ENCODE data around the gene DPEP2NB.

The DPEP2NB gene, protein sequence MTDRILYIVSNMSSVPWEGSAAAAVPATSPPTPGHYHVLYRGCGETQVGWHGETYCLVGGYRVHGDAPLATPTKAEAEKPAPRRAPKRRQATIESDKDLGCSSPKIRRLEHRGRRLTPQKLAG

DNA sequence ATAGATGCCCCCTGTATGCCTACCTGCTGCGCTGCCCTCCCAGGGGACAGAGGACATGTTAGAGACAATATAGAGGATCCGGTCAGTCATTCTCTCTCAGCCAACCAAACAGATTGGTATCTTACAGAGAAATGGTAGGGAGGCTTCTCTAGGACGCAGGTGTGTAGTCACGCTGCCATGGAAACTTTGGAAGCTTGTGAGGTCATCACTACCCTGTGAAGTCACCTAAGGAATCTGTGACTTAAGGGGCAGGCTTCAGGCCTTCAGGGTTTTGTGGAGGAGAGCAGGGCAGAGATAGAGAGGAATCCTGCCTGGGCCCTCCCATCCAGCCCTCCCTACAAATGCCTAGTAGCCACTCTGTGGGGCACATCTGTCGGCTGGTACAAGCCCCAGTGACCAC, at the start of gene DPEP2NB:
TSS of gene DPEP2NB (minus strand) at position 231 of the 400 bp plus-strand sequence. CDS start at position 90, 141 bp downstream.
- ATAC-seq: no peak

DNA sequence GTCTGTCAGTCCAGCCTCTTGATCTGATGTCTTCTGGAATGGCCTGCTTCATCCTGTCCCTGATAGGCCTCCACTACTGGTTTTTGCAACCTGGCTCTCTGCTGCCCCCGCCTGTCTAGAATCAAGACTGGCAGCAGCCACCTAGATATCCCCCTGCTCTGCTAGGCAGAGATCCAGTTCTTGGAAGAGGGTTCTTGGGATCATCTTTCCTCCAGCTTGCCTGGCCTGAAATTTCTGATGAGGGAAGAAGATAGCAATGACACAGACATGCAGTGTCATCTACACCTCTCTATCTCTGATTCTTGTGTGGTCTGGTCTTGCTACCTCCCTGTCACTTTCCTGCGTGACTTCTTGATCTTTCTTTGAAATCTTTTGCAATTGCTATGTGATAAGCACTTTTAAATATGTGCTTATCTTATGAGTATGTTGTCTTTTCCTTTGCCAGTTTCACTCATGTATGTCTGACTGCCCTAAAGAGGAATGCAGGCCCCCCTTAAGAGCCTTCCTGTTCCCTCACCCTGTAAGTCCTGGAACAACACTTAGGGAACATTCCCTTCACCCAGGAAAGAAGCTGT, 49.2 kb upstream of the DPEP2NB start:
- DNase-seq (peak; percentile 65 to 76), ATAC-seq (peak; percentile 56)
- H3K9me3 Mint-ChIP-seq: no peaks in the 10 kb centered on the region
- H3K4me3 Mint-ChIP-seq: no peak overlapping the region
- H3K4me1 Mint-ChIP-seq: peaks cover 78% of the 10 kb centered on the region
- H3K27me3 Mint-ChIP-seq: no peaks in the 10 kb centered on the region
- peak overlapping the region in 1 of 2 donors; percentile 13 for H3K27ac Mint-ChIP-seq

More for the DNA sequence above, at the start of gene DPEP2NB:
- H3K4me1 Mint-ChIP-seq: peaks cover 18% of the 10 kb centered on the region
- H3K27ac Mint-ChIP-seq: no peak within 1 kb of the TSS
- DNase-seq: no peak
- H3K27me3 Mint-ChIP-seq: no peaks in the 10 kb centered on the region
- no peak within 1 kb of the TSS for H3K4me3 Mint-ChIP-seq
- H3K9me3 Mint-ChIP-seq: no peaks in the 10 kb centered on the region

DNA sequence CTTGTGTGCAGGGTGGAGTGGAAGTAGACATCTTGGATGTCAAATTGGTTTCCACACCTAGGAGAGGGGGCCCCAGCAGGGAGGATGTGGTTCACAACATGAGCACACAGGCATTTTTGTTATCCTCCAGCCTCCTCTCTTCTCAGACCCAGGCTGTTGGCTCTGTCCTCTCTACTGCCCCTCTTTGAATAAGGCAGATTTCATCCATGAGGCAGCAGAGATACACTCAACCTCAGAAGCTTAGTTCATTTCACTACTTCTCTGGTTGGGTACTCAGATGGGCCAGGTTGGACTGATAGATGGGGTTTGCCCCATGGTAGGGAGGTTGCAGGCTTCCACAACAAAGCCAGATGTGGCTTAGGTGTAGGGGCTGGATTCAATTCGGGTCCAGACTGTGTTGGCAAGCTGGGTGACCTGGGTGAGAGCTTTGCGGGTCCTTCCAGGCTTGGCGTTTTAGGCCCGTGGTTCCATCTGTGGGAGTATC, 47.2 kb upstream of the DPEP2NB start:
- ATAC-seq (peak; percentile 95), DNase-seq (peak in 1 of 2 donors; percentile 74)
- Mint-ChIP-seq H3K4me1 (peaks cover 79% of the 10 kb centered on the region), H3K9me3 (no peaks in the 10 kb centered on the region), H3K27me3 (no peaks in the 10 kb centered on the region), H3K4me3 (peak overlapping the region; percentile 68 to 72), H3K27ac (peak overlapping the region; percentile 69 to 85)

DNA sequence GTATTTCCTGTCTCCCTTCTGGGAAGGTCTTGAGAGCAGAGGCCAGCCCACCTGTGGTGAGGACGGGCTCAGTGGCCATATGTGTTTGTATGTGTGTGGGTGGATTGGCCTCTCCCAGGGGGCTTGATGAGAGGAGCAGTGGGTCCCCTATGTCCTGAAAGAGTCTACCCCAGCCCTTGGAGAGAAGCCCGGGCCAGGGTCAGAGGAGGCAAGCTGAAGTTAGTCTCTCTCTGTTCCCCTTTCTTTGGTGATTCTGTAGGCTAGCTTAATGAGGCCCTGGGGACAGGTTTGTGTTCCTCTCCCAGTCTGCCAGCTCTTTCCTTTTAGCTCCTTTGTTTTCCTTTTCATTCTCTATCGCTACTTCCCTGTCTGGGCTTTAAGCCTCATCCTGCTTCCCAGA, 45.7 kb upstream of the DPEP2NB start:
- Mint-ChIP-seq H3K27me3 (no peaks in the 10 kb centered on the region), H3K9me3 (no peaks in the 10 kb centered on the region), H3K27ac (peak overlapping the region in 1 of 2 donors; percentile 6), H3K4me1 (peaks cover 71% of the 10 kb centered on the region), H3K4me3 (no peak overlapping the region)
- DNase-seq: no peak
- no peak for ATAC-seq

DNA sequence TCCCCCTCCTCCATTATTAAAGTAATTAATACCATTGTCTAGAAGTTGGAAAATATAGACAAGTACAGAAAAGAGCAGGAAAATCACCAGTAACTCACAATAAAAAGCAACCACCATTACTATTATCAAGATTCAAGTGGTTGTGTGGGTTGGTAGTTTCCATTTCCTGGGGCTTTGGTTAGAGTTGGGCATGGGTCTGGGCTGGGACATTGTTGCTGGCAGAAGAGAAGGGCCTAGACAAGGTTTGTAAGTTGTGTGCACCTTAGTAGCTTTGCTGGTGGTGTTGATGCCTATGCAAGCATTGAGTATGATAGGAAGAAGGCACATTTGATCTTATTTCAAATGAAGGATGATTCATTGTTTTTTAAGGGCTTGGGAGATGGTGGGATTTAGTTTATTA, 44.1 kb upstream of the DPEP2NB start:
- peak overlapping the region; percentile 14 to 85 for H3K27ac Mint-ChIP-seq
- H3K27me3 Mint-ChIP-seq: no peaks in the 10 kb centered on the region
- H3K4me1 Mint-ChIP-seq: peaks cover 61% of the 10 kb centered on the region
- DNase-seq (peak in 1 of 2 donors; percentile 45), ATAC-seq (peak; percentile 52)
- H3K4me3 Mint-ChIP-seq: peak overlapping the region; percentile 39 to 43
- H3K9me3 Mint-ChIP-seq: no peaks in the 10 kb centered on the region

DNA sequence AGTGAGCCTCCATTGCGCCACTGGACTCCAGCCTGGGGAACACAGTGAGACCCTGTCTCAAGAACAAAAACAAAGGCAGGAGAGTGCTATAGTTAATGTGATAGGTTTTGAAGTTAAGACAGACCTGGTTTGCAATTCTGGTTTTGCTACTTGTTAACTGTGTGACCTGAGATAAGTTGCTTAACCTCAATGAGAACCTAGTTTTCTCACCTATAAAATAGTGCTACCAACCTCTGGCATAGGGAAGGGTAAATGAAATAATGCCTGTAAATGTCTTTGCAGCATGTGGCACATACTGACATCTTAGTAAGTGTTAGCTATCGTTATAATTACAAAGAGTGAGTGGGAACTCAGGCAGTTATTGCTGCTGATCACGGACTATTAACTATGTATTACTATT, 39.7 kb upstream of the DPEP2NB start:
- Mint-ChIP-seq H3K27me3 (no peaks in the 10 kb centered on the region), H3K4me1 (peaks cover 21% of the 10 kb centered on the region), H3K4me3 (no peak overlapping the region), H3K9me3 (no peaks in the 10 kb centered on the region), H3K27ac (no peak overlapping the region)
- ATAC-seq (no peak), DNase-seq (no peak)

DNA sequence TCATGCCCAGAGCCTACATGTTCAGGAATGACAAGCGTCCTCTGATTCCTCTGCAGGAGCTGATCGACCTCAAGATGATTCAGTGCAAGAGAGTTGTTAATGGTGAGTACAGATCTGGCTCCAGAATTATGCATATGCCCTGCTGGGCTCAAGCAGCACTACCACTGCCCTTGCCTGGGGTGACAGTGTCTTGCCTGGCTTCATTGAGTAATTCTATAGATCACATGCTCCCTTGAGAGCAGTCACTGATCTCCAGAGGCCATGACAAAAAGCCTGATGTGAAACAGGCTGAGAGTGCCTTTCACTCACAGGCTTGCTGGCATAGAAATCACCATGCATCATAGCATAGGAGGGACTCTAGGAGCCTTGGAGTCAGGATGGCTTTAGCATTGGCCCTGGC, 33.7 kb upstream of the DPEP2NB start:
- H3K4me1 Mint-ChIP-seq: no peaks in the 10 kb centered on the region
- H3K27me3 Mint-ChIP-seq: no peaks in the 10 kb centered on the region
- H3K4me3 Mint-ChIP-seq: no peak overlapping the region
- H3K9me3 Mint-ChIP-seq: no peaks in the 10 kb centered on the region
- no peak for DNase-seq
- no peak for ATAC-seq
- H3K27ac Mint-ChIP-seq: no peak overlapping the region

DNA sequence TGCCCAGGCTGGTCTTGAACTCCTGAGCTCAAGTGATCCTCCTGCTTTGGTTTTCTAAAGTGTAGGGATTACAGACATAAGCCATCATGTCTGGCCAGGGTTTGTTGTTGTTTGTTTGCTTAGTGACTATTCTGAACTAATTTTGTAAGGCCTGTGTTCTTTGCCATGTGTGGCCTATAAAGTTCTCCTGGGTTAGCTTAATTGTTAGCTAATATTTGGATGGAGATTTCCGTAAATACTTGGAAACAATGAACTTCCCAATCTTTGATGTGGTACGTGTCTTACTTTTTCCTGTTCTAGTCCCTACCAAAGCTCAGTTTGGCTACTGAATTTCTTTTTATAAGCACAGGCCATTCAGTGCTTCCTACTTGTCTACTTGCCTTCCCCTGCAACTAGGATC, 32.3 kb upstream of the DPEP2NB start:
- Mint-ChIP-seq H3K9me3 (no peaks in the 10 kb centered on the region), H3K4me3 (no peak overlapping the region), H3K27ac (no peak overlapping the region), H3K4me1 (no peaks in the 10 kb centered on the region), H3K27me3 (no peaks in the 10 kb centered on the region)
- ATAC-seq: no peak
- DNase-seq: no peak

DNA sequence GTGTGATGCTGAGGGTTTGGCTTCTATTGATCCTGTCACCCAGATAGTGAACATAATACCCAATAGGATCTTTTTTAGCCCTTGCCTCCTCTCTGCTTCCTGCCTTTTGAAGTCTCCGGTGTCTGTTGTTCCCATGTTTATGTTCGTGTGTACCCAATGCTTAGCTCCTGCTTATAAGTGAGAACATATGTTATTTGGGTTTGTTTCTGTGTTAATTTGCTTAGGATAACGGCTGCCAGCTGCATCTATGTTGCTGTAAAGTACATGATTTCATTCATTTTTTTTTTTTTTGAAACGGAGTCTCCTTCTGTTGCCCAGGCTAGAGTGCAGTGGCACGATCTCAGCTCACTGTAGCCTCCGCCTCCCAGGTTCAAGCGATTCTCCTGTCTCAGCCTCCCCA, 30.4 kb upstream of the DPEP2NB start:
- Mint-ChIP-seq H3K27me3 (no peaks in the 10 kb centered on the region), H3K9me3 (no peaks in the 10 kb centered on the region), H3K4me3 (no peak overlapping the region), H3K27ac (peak overlapping the region in 1 of 2 donors; percentile 29), H3K4me1 (no peaks in the 10 kb centered on the region)
- no peak for ATAC-seq
- DNase-seq: no peak

DNA sequence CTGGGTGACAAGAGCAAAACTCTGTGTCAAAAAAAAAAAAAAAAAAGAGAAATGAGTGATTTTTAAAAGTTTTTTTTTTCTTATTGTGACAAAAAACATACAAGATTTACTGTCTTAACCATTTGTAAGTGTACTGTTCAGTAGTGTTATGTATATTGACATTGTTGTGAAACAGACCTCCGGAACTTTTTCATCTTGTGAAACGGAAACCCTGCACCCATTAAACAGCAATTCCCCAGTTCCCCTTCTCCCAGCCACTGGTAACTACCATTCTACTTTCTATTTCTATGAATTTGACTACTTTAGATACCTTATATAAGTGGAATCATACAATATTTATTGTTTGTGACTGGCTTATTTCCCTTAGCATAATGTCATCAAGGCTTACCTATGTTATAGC, 26.1 kb upstream of the DPEP2NB start:
- DNase-seq (no peak), ATAC-seq (no peak)
- Mint-ChIP-seq H3K27ac (no peak overlapping the region), H3K4me3 (no peak overlapping the region), H3K27me3 (no peaks in the 10 kb centered on the region), H3K9me3 (no peaks in the 10 kb centered on the region), H3K4me1 (peaks cover 15% of the 10 kb centered on the region)

DNA sequence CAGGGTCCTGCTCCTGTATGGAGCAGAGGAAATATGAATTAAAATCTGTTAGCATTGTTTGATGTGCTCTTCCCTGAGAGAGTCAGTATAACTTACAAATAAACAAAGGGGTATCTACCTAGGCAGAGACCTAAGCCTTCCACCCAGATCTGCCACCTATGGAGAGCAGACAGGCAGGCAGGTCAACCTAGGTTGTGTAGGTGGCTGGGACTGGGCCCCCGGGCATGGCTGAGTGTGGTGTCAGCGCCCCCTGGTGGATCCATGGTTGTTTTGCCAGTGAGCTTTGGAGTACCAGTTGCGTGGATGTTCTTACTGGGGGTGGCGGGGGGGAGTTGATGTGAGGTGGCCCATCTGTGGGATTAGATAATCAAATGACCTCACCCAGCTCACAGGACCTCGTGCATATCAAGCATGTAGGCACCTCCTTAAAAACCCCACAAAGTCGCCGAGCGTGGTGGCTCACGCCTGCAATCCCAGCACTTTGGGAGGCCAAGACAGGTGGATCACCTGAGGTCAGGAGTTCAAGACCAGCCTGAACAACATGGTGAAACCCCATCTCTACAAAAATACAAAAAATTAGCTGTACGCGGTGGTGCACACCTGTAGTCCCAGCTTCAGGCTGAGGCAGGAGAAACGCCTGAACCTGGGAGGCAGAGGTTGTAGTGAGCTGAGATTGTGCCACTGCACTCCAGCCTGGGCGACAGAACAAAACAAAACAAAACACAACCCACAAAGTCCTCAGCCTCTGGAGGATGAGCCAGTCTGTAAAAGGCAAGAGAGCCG, 25.0 kb upstream of the DPEP2NB start:
- ATAC-seq (peak; percentile 100), DNase-seq (peak; percentile 88 to 91)
- Mint-ChIP-seq H3K4me3 (no peak overlapping the region), H3K4me1 (peaks cover 19% of the 10 kb centered on the region), H3K27me3 (no peaks in the 10 kb centered on the region), H3K27ac (no peak overlapping the region), H3K9me3 (no peaks in the 10 kb centered on the region)

DNA sequence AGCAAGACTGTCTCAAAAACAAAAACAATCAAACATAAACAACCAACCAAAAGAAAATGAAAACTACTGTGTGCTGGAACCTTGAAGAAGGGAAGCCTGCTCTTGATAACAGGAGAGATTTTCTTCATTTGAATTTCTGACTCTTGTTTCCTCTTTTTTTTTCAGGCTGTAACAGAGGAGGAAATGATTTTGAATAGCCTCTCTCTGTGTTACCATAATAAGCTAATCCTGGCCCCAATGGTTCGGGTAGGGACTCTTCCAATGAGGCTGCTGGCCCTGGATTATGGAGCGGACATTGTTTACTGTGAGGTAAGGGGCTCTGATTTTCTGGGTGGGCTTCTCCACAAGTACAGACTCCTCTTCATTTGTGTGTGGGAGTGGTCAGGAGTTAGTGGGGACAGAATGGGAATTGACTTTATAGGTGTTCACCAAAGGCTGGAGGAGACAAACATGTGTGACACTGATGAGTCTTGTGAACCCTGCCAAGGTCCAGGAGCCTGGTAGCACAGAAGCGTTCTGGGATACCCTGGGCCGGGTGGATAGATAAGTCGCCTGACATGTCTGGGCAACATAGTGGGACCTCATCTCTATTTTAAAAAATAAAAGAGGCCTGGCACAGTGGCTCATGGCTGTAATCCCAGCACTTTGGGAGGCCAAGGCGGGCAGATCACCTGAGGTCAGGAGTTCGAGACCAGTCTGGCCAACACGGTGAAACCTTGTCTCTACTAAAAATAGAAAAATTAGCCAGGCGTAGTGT, 22.3 kb upstream of the DPEP2NB start:
- Mint-ChIP-seq H3K27ac (peak overlapping the region in 1 of 2 donors; percentile 24), H3K9me3 (no peaks in the 10 kb centered on the region), H3K4me3 (no peak overlapping the region), H3K27me3 (no peaks in the 10 kb centered on the region), H3K4me1 (peaks cover 19% of the 10 kb centered on the region)
- DNase-seq: no peak
- ATAC-seq: no peak

DNA sequence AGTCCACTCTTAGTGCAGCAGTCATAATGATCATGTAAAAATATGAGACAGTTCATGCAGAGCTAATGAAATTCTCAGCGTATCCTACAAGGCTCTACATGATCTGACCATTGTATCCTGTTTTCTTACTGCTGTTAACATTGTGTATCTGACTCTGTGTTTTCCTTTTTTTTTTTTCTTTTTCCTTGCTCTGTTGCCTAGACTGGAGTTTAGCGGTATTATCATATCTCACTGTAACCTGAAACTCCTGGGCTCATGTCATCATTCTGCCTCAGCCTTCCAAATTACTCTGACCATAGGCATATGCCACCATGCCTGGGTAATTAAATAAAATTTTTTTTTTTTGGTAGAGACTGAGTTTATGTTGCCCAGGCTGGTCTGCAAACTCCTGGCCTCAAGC, 19.5 kb upstream of the DPEP2NB start:
- Mint-ChIP-seq H3K27me3 (no peaks in the 10 kb centered on the region), H3K9me3 (no peaks in the 10 kb centered on the region), H3K27ac (peak overlapping the region in 1 of 2 donors; percentile 60), H3K4me3 (no peak overlapping the region), H3K4me1 (peaks cover 24% of the 10 kb centered on the region)
- DNase-seq (no peak), ATAC-seq (no peak)

DNA sequence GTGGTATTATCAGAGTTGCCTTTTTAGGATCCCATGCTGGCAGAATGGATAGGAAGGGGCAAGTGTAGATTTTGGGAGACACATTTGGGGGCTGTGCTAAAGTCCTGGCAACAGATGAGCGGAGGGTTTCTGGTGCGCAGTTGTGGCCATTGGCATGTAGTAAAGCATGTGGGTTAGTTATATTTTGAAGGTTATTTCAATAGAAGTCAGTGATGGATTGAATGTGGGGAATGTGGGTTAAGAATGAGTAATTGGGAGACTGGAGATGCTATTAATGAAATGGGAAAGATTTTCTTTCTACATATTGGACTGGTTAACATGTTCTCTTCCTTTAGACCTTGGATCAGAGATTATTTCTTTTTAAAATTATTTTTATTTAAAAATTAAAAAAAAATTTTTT, 17.4 kb upstream of the DPEP2NB start:
- H3K4me3 Mint-ChIP-seq: no peak overlapping the region
- H3K27me3 Mint-ChIP-seq: no peaks in the 10 kb centered on the region
- H3K27ac Mint-ChIP-seq: peak overlapping the region in 1 of 2 donors; percentile 28
- H3K9me3 Mint-ChIP-seq: no peaks in the 10 kb centered on the region
- peaks cover 17% of the 10 kb centered on the region for H3K4me1 Mint-ChIP-seq
- ATAC-seq (no peak), DNase-seq (no peak)

DNA sequence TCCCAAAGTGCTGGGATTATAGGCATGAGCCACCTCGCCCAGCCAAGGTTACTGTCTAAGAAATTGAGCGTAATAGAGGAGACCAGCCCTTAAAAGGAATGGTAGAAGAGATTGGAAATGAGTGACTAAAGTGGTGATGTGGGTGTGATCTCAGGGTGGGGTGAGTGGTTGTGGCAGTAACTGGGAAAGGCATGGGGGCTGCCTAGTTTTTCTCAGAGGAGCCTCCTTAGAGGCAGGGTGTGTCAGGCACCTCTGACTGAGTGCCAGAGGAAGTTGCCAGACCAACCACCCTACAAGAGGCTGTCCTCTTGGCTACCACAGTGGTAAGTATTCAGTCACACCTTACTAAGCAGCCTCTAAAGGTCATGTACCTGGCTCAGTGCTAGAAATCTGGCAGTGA, 16.2 kb upstream of the DPEP2NB start:
- DNase-seq (no peak), ATAC-seq (peak; percentile 83)
- H3K9me3 Mint-ChIP-seq: no peaks in the 10 kb centered on the region
- H3K4me3 Mint-ChIP-seq: no peak overlapping the region
- H3K4me1 Mint-ChIP-seq: peaks cover 16% of the 10 kb centered on the region
- peak overlapping the region in 1 of 2 donors; percentile 37 for H3K27ac Mint-ChIP-seq
- H3K27me3 Mint-ChIP-seq: no peaks in the 10 kb centered on the region

All from stimulated activated naive CD8-positive, alpha-beta T cell treated with anti-CD3 and anti-CD28 coated beads, Interleukin-15, amount 100 ng/mL, for 72 hours (primary cell).